GM23338 (cell line): ENCODE data around the gene EEA1. TPM values are rescaled to one million over a fixed set of nuclear protein-coding genes. Genes with fewer than 3 reads are reported as not detected.

ENCODE experiments used
- ATAC-seq: fragments of 200-7000 bp; cut with Tn5 transposase; 3 replicates; pipeline ENCODE4 v1.9.1; 2020
- DNase-seq: peaks from one replicate; pipeline ENCODE4 v3.0.0-alpha.2; 2015; ENCODE audit warnings: low spot score
- H2AFZ ChIP-seq: fragments of 200-600 bp; sonication (generic); 2 replicates; pipeline ENCODE4 v1.8.0; 2016; ENCODE audit warnings: antibody characterized with exemption, mild to moderate bottlenecking, moderate library complexity
- H3F3A ChIP-seq: fragments of 200-600 bp; sonication (generic); replicated peaks from 2 replicates; pipeline ENCODE4 v1.8.0; 2017; ENCODE audit warnings: antibody characterized with exemption, mixed run types, low read depth
- H3K27ac ChIP-seq: fragments of 200-600 bp; sonication (generic); 2 replicates; pipeline ENCODE4 v1.6.1; 2016; ENCODE audit warnings: low read depth
- H3K27me3 ChIP-seq: fragments of 200-600 bp; sonication (generic); 2 replicates; pipeline ENCODE4 v1.8.0; 2016; ENCODE audit warnings: mild to moderate bottlenecking, mixed run types, moderate library complexity; ENCODE audit not compliant: insufficient read depth
- H3K36me3 ChIP-seq: fragments of 200-600 bp; sonication (generic); 2 replicates; pipeline ENCODE4 v1.8.0; 2016; ENCODE audit warnings: mild to moderate bottlenecking; ENCODE audit not compliant: insufficient read depth
- H3K4me1 ChIP-seq: fragments of 200-600 bp; sonication (generic); 2 replicates; pipeline ENCODE4 v1.8.0; 2016; ENCODE audit warnings: mild to moderate bottlenecking, moderate library complexity; ENCODE audit not compliant: insufficient read depth
- H3K4me2 ChIP-seq: fragments of 200-600 bp; sonication (generic); 2 replicates; pipeline ENCODE4 v1.7.1; 2017; ENCODE audit warnings: mixed run types
- H3K4me3 ChIP-seq: fragments of 200-600 bp; sonication (generic); 2 replicates; pipeline ENCODE4 v1.6.1; 2016; ENCODE audit warnings: mixed run types
- H3K79me2 ChIP-seq: fragments of 200-600 bp; sonication (generic); replicated peaks from 2 replicates; pipeline ENCODE4 v1.8.0; 2017; ENCODE audit warnings: mild to moderate bottlenecking; ENCODE audit not compliant: insufficient read depth
- H3K9me2 ChIP-seq: fragments of 200-600 bp; sonication (generic); 2 replicates; pipeline ENCODE4 v1.8.0; 2017; ENCODE audit not compliant: insufficient read depth
- H4K20me1 ChIP-seq: fragments of 200-600 bp; sonication (generic); replicated peaks from 2 replicates; pipeline ENCODE4 v1.8.0; 2017; ENCODE audit warnings: mild to moderate bottlenecking; ENCODE audit not compliant: insufficient read depth
- H3K27ac Mint-ChIP-seq: 2 replicates; pipeline ENCODE4 v1.8.0; 2020; ENCODE audit warnings: inconsistent platforms, mild to moderate bottlenecking, moderate library complexity, mixed read lengths
- H3K27me3 Mint-ChIP-seq: 3 replicates; pipeline ENCODE4 v1.8.0; 2022; ENCODE audit warnings: low read depth, mild to moderate bottlenecking, moderate library complexity, mixed read lengths, inconsistent platforms; ENCODE audit not compliant: insufficient read depth, poor library complexity
- H3K36me3 Mint-ChIP-seq: 3 replicates; pipeline ENCODE4 v1.8.0; 2021; ENCODE audit warnings: low read depth, mild to moderate bottlenecking, inconsistent platforms, moderate library complexity, mixed read lengths
- H3K4me1 Mint-ChIP-seq: 3 replicates; pipeline ENCODE4 v1.8.0; 2020; ENCODE audit warnings: mild to moderate bottlenecking, inconsistent platforms, mixed read lengths
- H3K4me3 Mint-ChIP-seq: 3 replicates; pipeline ENCODE4 v1.8.0; 2021; ENCODE audit warnings: moderate library complexity, mild to moderate bottlenecking, inconsistent platforms, mixed read lengths
- H3K9me3 Mint-ChIP-seq: 3 replicates; pipeline ENCODE4 v1.8.0; 2020; ENCODE audit warnings: moderate library complexity, mild to moderate bottlenecking, inconsistent platforms, mixed read lengths
- CREB1 ChIP-seq: fragments of 250-450 bp; sonication (Bioruptor Pico); IDR thresholded peaks from 2 replicates; pipeline ENCODE4 v1.5.0; 2020; ENCODE audit warnings: low read depth, mild to moderate bottlenecking, moderate library complexity
- EZH2 ChIP-seq: fragments of 200-600 bp; sonication (generic); IDR thresholded peaks from one replicate; pipeline ENCODE4 v1.8.0; 2017; ENCODE audit warnings: antibody characterized with exemption, mild to moderate bottlenecking, low read depth; ENCODE audit not compliant: unreplicated experiment
- EZH2phosphoT487 ChIP-seq: fragments of 200-600 bp; sonication (generic); IDR thresholded peaks from one replicate; pipeline ENCODE4 v1.8.1; 2018; ENCODE audit warnings: antibody characterized with exemption; ENCODE audit not compliant: unreplicated experiment
- JUNB ChIP-seq: IDR thresholded peaks from one replicate; pipeline ENCODE4 v1.6.1; 2016; ENCODE audit warnings: antibody characterized with exemption; ENCODE audit not compliant: unreplicated experiment
- NANOG ChIP-seq: IDR thresholded peaks from 2 replicates; pipeline ENCODE4 v1.6.1; 2016; ENCODE audit warnings: antibody characterized with exemption, borderline replicate concordance
- POLR2AphosphoS5 ChIP-seq: IDR thresholded peaks from 2 replicates; pipeline ENCODE4 v1.6.1; 2016; ENCODE audit warnings: antibody characterized with exemption, low read depth
- STAT1 ChIP-seq: IDR thresholded peaks from one replicate; pipeline ENCODE4 v1.6.1; 2016; ENCODE audit warnings: antibody characterized with exemption; ENCODE audit not compliant: unreplicated experiment
- ZNF114 ChIP-seq: fragments of 250-450 bp; sonication (Bioruptor Pico); IDR thresholded peaks from 2 replicates; pipeline ENCODE4 v1.5.0; 2020; ENCODE audit warnings: mild to moderate bottlenecking, moderate library complexity
- ZNF331 ChIP-seq: fragments of 250-450 bp; sonication (Bioruptor Pico); IDR thresholded peaks from 2 replicates; pipeline ENCODE4 v1.5.0; 2020; ENCODE audit warnings: low read depth, mild to moderate bottlenecking, moderate library complexity
- polyA plus RNA-seq: library from polyadenylated mRNA; unstranded; fragments of >200 nt; fragmentation: Nextera tagmentation; extraction: Ambion mirVana; gene quantifications from 2 replicates; pipeline ENCODE4 v1.2.1, GENCODE V29; 2016
- total RNA-seq: library from RNA; depleted of rRNA; stranded (reverse); fragments of >200 nt; shearing (Covaris generic); gene quantifications from 2 replicates; pipeline ENCODE4 v1.2.3, GENCODE V29; 2014
- TF ChIP-seq, protein P1 (sequence below): IDR thresholded peaks from 2 replicates; pipeline ENCODE4 v1.6.1; 2016; ENCODE audit warnings: antibody characterized with exemption
- TF ChIP-seq, protein P2 (sequence below): fragments of 250-450 bp; sonication (Bioruptor Pico); IDR thresholded peaks from 2 replicates; pipeline ENCODE4 v1.5.0; 2020; ENCODE audit warnings: mild to moderate bottlenecking, moderate library complexity
- TF ChIP-seq, protein P3 (sequence below): IDR thresholded peaks from one replicate; pipeline ENCODE4 v1.6.1; 2018; ENCODE audit warnings: antibody characterized with exemption; ENCODE audit not compliant: unreplicated experiment
- TF ChIP-seq, protein P4 (sequence below), 2 experiments: fragments of 200-600 bp in 1 of 2; sonication (generic) in 1 of 2; conservative IDR thresholded peaks; 2 replicates each; pipeline versions ENCODE4 v1.5.1 to v1.6.1; 2016 to 2017; ENCODE audit warnings: antibody characterized with exemption in 2 of 2, low read depth in 2 of 2, mild to moderate bottlenecking in 2 of 2, moderate library complexity in 1 of 2

The EEA1 gene
- total and polyA plus RNA-seq, 2 experiments from 2014 or later: 10.0 to 41.1 TPM

DNA sequence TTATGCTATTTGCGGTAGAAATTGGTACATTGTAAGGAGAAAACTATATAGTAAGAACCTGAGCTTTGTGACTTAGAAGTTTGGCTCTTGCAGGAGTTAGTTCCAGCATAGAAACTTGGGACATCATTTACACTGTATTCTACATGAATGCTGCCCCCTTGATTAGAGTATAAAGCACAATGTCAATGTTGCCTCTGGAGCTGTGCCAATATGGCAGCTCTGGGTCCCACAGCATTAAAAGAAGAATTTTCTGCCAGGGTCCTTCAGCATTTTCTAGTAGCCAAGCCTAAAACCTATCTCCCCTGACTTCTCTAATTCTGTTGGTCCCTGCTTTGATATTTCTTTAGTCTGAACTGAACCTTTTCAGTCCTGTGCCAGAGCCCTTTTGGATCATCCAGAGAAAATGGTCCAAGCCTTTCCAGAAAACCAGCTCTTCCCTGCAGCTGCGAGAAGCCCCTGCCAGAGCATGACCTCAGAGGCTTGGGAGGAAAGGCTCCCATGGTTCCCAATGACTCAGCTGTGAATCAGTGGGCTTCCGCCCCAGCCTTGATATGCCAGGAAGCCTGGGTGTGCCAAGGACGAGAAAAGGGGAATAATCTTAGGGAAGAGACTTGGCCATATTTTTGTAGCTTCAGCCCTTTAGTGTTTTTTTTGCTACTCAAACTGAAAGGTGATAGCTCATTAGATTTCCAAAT lies 183.1 kb downstream of the EEA1 start:
- Histone ChIP-seq H3K4me2 (no peak overlapping the region), H3F3A (no peaks in the 10 kb centered on the region), H3K27ac (no peak overlapping the region), H3K79me2 (no peaks in the 10 kb centered on the region), H4K20me1 (no peaks in the 10 kb centered on the region), H3K9me2 (no peaks in the 10 kb centered on the region), H3K4me3 (no peak overlapping the region), H3K27me3 (no peaks in the 10 kb centered on the region), H3K4me1 (no peaks in the 10 kb centered on the region), H3K36me3 (no peaks in the 10 kb centered on the region), H2AFZ (peak overlapping the region; percentile 76)
- ATAC-seq (no peak), DNase-seq (no peak)
- Mint-ChIP-seq H3K27ac (no peak overlapping the region), H3K9me3 (no peaks in the 10 kb centered on the region), H3K36me3 (no peaks in the 10 kb centered on the region; the same call in 2 of the 3 replicates), H3K27me3 (no peaks in the 10 kb centered on the region), H3K4me3 (no peak overlapping the region), H3K4me1 (no peaks in the 10 kb centered on the region)
- TF ChIP-seq, protein P1, sequence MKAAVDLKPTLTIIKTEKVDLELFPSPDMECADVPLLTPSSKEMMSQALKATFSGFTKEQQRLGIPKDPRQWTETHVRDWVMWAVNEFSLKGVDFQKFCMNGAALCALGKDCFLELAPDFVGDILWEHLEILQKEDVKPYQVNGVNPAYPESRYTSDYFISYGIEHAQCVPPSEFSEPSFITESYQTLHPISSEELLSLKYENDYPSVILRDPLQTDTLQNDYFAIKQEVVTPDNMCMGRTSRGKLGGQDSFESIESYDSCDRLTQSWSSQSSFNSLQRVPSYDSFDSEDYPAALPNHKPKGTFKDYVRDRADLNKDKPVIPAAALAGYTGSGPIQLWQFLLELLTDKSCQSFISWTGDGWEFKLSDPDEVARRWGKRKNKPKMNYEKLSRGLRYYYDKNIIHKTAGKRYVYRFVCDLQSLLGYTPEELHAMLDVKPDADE: no peak
- TF ChIP-seq EZH2phosphoT487 (no peak), ZNF331 (CRISPR knock-in tag) (no peak), STAT1 (no peak), JUNB (no peak), POLR2AphosphoS5 (no peak), NANOG (no peak), CREB1 (CRISPR knock-in tag) (no peak), EZH2 (no peak), ZNF114 (CRISPR knock-in tag) (no peak)
- TF ChIP-seq, protein P2, sequence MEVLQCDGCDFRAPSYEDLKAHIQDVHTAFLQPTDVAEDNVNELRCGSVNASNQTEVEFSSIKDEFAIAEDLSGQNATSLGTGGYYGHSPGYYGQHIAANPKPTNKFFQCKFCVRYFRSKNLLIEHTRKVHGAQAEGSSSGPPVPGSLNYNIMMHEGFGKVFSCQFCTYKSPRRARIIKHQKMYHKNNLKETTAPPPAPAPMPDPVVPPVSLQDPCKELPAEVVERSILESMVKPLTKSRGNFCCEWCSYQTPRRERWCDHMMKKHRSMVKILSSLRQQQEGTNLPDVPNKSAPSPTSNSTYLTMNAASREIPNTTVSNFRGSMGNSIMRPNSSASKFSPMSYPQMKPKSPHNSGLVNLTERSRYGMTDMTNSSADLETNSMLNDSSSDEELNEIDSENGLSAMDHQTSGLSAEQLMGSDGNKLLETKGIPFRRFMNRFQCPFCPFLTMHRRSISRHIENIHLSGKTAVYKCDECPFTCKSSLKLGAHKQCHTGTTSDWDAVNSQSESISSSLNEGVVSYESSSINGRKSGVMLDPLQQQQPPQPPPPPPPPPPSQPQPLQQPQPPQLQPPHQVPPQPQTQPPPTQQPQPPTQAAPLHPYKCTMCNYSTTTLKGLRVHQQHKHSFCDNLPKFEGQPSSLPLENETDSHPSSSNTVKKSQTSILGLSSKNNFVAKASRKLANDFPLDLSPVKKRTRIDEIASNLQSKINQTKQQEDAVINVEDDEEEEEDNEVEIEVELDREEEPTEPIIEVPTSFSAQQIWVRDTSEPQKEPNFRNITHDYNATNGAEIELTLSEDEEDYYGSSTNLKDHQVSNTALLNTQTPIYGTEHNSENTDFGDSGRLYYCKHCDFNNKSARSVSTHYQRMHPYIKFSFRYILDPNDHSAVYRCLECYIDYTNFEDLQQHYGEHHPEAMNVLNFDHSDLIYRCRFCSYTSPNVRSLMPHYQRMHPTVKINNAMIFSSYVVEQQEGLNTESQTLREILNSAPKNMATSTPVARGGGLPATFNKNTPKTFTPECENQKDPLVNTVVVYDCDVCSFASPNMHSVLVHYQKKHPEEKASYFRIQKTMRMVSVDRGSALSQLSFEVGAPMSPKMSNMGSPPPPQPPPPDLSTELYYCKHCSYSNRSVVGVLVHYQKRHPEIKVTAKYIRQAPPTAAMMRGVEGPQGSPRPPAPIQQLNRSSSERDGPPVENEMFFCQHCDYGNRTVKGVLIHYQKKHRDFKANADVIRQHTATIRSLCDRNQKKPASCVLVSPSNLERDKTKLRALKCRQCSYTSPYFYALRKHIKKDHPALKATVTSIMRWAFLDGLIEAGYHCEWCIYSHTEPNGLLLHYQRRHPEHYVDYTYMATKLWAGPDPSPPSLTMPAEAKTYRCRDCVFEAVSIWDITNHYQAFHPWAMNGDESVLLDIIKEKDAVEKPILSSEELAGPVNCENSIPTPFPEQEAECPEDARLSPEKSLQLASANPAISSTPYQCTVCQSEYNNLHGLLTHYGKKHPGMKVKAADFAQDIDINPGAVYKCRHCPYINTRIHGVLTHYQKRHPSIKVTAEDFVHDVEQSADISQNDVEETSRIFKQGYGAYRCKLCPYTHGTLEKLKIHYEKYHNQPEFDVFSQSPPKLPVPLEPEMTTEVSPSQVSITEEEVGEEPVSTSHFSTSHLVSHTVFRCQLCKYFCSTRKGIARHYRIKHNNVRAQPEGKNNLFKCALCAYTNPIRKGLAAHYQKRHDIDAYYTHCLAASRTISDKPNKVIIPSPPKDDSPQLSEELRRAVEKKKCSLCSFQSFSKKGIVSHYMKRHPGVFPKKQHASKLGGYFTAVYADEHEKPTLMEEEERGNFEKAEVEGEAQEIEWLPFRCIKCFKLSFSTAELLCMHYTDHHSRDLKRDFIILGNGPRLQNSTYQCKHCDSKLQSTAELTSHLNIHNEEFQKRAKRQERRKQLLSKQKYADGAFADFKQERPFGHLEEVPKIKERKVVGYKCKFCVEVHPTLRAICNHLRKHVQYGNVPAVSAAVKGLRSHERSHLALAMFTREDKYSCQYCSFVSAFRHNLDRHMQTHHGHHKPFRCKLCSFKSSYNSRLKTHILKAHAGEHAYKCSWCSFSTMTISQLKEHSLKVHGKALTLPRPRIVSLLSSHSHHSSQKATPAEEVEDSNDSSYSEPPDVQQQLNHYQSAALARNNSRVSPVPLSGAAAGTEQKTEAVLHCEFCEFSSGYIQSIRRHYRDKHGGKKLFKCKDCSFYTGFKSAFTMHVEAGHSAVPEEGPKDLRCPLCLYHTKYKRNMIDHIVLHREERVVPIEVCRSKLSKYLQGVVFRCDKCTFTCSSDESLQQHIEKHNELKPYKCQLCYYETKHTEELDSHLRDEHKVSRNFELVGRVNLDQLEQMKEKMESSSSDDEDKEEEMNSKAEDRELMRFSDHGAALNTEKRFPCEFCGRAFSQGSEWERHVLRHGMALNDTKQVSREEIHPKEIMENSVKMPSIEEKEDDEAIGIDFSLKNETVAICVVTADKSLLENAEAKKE (CRISPR knock-in tag): no peak
- TF ChIP-seq, protein P3, sequence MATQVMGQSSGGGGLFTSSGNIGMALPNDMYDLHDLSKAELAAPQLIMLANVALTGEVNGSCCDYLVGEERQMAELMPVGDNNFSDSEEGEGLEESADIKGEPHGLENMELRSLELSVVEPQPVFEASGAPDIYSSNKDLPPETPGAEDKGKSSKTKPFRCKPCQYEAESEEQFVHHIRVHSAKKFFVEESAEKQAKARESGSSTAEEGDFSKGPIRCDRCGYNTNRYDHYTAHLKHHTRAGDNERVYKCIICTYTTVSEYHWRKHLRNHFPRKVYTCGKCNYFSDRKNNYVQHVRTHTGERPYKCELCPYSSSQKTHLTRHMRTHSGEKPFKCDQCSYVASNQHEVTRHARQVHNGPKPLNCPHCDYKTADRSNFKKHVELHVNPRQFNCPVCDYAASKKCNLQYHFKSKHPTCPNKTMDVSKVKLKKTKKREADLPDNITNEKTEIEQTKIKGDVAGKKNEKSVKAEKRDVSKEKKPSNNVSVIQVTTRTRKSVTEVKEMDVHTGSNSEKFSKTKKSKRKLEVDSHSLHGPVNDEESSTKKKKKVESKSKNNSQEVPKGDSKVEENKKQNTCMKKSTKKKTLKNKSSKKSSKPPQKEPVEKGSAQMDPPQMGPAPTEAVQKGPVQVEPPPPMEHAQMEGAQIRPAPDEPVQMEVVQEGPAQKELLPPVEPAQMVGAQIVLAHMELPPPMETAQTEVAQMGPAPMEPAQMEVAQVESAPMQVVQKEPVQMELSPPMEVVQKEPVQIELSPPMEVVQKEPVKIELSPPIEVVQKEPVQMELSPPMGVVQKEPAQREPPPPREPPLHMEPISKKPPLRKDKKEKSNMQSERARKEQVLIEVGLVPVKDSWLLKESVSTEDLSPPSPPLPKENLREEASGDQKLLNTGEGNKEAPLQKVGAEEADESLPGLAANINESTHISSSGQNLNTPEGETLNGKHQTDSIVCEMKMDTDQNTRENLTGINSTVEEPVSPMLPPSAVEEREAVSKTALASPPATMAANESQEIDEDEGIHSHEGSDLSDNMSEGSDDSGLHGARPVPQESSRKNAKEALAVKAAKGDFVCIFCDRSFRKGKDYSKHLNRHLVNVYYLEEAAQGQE: no peak
- TF ChIP-seq, protein P4, sequence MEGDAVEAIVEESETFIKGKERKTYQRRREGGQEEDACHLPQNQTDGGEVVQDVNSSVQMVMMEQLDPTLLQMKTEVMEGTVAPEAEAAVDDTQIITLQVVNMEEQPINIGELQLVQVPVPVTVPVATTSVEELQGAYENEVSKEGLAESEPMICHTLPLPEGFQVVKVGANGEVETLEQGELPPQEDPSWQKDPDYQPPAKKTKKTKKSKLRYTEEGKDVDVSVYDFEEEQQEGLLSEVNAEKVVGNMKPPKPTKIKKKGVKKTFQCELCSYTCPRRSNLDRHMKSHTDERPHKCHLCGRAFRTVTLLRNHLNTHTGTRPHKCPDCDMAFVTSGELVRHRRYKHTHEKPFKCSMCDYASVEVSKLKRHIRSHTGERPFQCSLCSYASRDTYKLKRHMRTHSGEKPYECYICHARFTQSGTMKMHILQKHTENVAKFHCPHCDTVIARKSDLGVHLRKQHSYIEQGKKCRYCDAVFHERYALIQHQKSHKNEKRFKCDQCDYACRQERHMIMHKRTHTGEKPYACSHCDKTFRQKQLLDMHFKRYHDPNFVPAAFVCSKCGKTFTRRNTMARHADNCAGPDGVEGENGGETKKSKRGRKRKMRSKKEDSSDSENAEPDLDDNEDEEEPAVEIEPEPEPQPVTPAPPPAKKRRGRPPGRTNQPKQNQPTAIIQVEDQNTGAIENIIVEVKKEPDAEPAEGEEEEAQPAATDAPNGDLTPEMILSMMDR (conservative IDR thresholded peaks at IDR 0.05; ENCODE audit: low read depth in 2 of 2): no peak
